ENCODE results near the gene ARPP21.

GRCh38 chr3:35688826-35689225, 49.5 kb downstream of the ARPP21 start:
- TF ChIP-seq CTCF (conservative IDR thresholded peaks at IDR 0.05; ENCODE audit: low read depth, low read length), result no peak
- TF ChIP-seq EZH2 (IDR thresholded peaks at IDR 0.05; ENCODE audit: low read length, unreplicated experiment), result no peak
- TF ChIP-seq EZH2phosphoT487 (IDR thresholded peaks at IDR 0.05; ENCODE audit: borderline replicate concordance, low read length), result no peak
